HEK293 (cell line): Measurements from ENCODE around the gene SYNM.
A peak's percentile ranks its signal among the peaks of the same experiment; 100 is the strongest.

Experiments
- ATF2 ChIP-seq: fragments of 450-650 bp; formaldehyde crosslinking; IDR thresholded peaks from 2 replicates; pipeline ENCODE4 v1.5.1; 2016; ENCODE audit warnings: missing biosample characterization, missing genetic modification characterization, low read depth
- CTCF ChIP-seq: fragments of 450-650 bp; formaldehyde crosslinking; IDR thresholded peaks from 2 replicates; pipeline ENCODE4 v1.5.1; 2016; ENCODE audit warnings: missing biosample characterization, missing genetic modification characterization
- GLI4 ChIP-seq: fragments of 450-650 bp; formaldehyde crosslinking; IDR thresholded peaks from 2 replicates; pipeline ENCODE4 v1.5.1; 2016; ENCODE audit warnings: missing biosample characterization, missing genetic modification characterization
- PBX3 ChIP-seq: sonication (generic); formaldehyde crosslinking; IDR thresholded peaks from 2 replicates; pipeline ENCODE4 v1.8.1; 2022; ENCODE audit warnings: mild to moderate bottlenecking, moderate library complexity, missing genetic modification reagents
- PRDM4 ChIP-seq: fragments of 450-650 bp; formaldehyde crosslinking; IDR thresholded peaks from 2 replicates; pipeline ENCODE4 v1.5.1; 2017; ENCODE audit warnings: missing biosample characterization, missing genetic modification characterization
- REST ChIP-seq: fragments of 450-650 bp; formaldehyde crosslinking; IDR thresholded peaks from 2 replicates; pipeline ENCODE4 v1.5.1; 2016; ENCODE audit warnings: missing biosample characterization, missing genetic modification characterization
- SALL2 ChIP-seq: fragments of 450-650 bp; formaldehyde crosslinking; IDR thresholded peaks from 2 replicates; pipeline ENCODE4 v1.5.0; 2017; ENCODE audit warnings: missing biosample characterization, mild to moderate bottlenecking, missing genetic modification characterization, borderline replicate concordance
- ZBTB7A ChIP-seq: fragments of 450-650 bp; formaldehyde crosslinking; IDR thresholded peaks from 2 replicates; pipeline ENCODE4 v1.5.1; 2016; ENCODE audit warnings: low read depth, missing biosample characterization, missing genetic modification characterization
- ZNF169 ChIP-seq: fragments of 450-650 bp; formaldehyde crosslinking; IDR thresholded peaks from 2 replicates; pipeline ENCODE4 v1.5.1; 2016; ENCODE audit warnings: missing biosample characterization, missing genetic modification characterization
- ZNF354C ChIP-seq: fragments of 450-650 bp; formaldehyde crosslinking; IDR thresholded peaks from 2 replicates; pipeline ENCODE4 v1.5.1; 2016; ENCODE audit warnings: missing biosample characterization, missing genetic modification characterization, low read depth, borderline replicate concordance
- ZNF488 ChIP-seq: fragments of 450-650 bp; formaldehyde crosslinking; IDR thresholded peaks from 2 replicates; pipeline ENCODE4 v1.5.1; 2016; ENCODE audit warnings: missing biosample characterization, missing genetic modification characterization
- ZNF707 ChIP-seq: fragments of 450-650 bp; formaldehyde crosslinking; IDR thresholded peaks from 2 replicates; pipeline ENCODE4 v1.5.1; 2016; ENCODE audit warnings: missing biosample characterization, missing genetic modification characterization

GRCh38 chr15:99135194-99135593, 30.3 kb downstream of the SYNM start:
- TF ChIP-seq PRDM4 (tag by site-specific recombination) (no peak), ZNF354C (tag by site-specific recombination) (no peak), REST (tag by site-specific recombination) (no peak), CTCF (tag by site-specific recombination) (no peak), PBX3 (CRISPR knock-in tag) (no peak), ATF2 (peak; percentile 87), ZNF169 (tag by site-specific recombination) (no peak), ZBTB7A (tag by site-specific recombination) (no peak), SALL2 (tag by site-specific recombination) (no peak), GLI4 (tag by site-specific recombination) (no peak), ZNF707 (tag by site-specific recombination) (no peak), ZNF488 (no peak)
